Endothelial cell of coronary artery (primary cell): ENCODE results near the gene JMJD7. TPM values are rescaled to one million over a fixed set of nuclear protein-coding genes. Genes with fewer than 3 reads are reported as not detected.

Source experiments
- total RNA-seq: library from RNA; depleted of rRNA; stranded (reverse); fragments of >200 nt; gene quantifications from 2 replicates; pipeline ENCODE4 v1.2.3, GENCODE V29; 2014

Gene JMJD7
- total RNA-seq: 2.5 and 2.7 TPM in 2 replicates

DNA sequence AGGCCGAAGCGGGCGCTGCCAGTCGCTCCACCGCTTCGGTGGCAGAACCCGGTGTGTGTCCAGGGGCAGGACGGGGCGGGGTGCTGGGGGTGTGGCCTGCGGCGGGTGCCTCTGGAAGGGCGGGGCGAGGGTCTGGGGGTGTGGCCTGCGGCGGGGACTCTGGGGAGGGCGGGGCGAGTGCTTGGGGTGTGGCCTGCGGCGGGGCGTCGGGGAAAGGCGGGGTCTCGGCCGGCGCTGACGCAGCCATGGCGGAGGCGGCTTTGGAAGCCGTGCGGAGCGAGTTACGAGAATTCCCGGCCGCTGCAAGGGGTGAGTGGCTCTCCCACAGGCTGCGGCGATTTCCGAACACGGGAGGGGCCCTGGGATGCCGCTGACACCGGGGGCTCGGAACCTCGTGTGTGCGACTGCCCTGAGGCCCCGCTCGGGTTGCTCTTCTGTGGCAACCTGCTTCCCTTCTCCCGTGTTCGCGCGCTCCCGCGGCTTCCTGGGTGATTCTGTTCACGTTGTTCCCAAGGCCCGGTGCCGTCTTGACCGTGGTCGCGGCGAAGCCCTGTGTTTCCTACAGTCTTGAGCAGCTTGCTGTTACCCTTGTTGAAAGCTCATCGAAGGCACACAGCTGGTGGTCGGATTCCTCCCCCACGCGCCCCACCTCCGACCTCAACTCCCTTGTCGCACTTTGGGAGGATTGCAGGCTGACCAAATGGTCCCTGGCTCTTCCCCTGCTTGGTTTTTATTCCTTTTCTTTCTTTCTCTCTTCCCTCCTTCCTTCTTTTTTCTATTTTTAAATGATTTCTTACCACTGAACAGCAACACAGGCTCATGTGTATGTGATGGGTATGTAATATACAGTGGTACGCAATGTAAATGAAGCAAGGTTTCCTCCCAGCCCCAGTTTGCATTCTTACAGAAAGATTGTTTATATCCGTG lies at the start of gene JMJD7:
JMJD7 (plus strand) TSS at position 213 of the 927 bp plus-strand sequence; CDS start at position 246, 33 bp downstream.

DNA sequence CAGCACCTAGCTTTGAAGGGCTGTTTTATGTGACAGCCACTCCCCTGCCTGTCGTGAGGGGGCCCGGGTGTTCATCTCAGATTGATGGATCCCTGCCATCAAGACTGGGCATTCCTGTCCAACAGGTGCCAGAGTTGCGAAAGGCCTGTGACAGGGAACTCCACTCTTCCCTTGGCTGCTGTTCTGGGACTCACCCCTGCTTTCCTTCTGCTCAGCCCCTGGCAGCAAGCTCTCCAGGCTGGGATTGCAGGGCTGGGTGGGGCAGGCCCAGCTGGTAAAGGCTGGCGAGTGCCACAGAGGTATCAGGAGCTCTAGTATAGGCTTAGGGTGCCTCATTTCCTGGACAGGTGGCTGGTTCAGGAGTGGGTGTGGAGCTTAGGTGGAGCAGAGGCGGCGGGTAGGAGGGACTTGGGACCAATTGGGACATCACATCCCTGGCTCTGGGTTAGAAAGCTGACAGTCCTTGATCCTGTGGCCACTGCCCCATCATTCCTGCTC lies 10.6 kb downstream of the JMJD7 start, which contains the start of gene PLA2G4B:
PLA2G4B (plus strand) TSS at position 448 of the 498 bp plus-strand sequence. CDS start 67 bp downstream, outside the sequence.

Other genes with a start within 250 kb of the JMJD7 start
- gene MGA, start 167.7 kb upstream of the JMJD7 start, total RNA-seq: 22.5 and 41.9 TPM in 2 replicates
- 18.3 and 22.3 TPM in 2 replicates for gene MAPKBP1, start 53.6 kb upstream of the JMJD7 start, total RNA-seq
- gene PLA2G4B, start 10.8 kb downstream of the JMJD7 start, total RNA-seq: 0.27 and 1.2 TPM in 2 replicates
- 6.3 and 10.5 TPM in 2 replicates for gene SPTBN5, start 66.0 kb downstream of the JMJD7 start, total RNA-seq
- 117 and 152 TPM in 2 replicates for gene EHD4, start 144.5 kb downstream of the JMJD7 start, total RNA-seq
- not detected in 2 replicates for gene PLA2G4E, start 192.9 kb downstream of the JMJD7 start, total RNA-seq